Measurements from ENCODE around the gene HBG2. TPM values are rescaled to one million over a fixed set of nuclear protein-coding genes. Genes with fewer than 3 reads are reported as not detected.

The HBG2 gene
- total and polyA plus RNA-seq, 2 donors from 2014 or later, result not detected

DNA sequence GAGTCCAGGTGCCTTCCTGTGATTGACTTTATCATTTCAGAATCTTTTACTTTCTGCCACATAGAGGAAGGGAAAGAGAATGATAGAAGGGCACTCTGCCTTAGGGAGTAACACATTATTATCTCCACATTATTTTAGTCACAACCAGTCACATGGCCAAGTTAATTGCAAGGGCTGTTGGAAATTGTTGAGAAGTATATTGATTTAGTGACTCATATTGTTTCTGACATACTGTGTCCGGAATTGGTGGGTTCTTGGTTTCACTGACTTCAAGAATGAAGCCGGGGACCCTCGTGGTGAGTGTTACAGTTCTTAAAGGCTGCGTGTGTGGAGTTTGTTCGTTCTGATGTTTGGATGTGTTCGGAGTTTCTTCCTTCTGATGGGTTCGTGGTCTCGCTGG is 38.4 kb upstream of the HBG2 start:
- DNase-seq, result no peak
- Histone ChIP-seq H3K27me3 (ENCODE audit: control insufficient read depth, insufficient read depth, low read length) (no peaks in the 10 kb centered on the region), H3K27ac (ENCODE audit: low read depth in 2 of 2, low read length in 2 of 2) (no peak overlapping the region), H3K9me3 (ENCODE audit: control insufficient read depth in 2 of 3, insufficient read depth in 1 of 3, low read length in 3 of 3) (no peaks in the 10 kb centered on the region), H3K4me3 (ENCODE audit: low read length in 3 of 3) (no peak overlapping the region), H3K4me1 (ENCODE audit: control insufficient read depth in 2 of 3, insufficient read depth in 2 of 3, low read depth in 1 of 3, low read length in 3 of 3) (no peaks in the 10 kb centered on the region), H3K36me3 (ENCODE audit: control insufficient read depth in 2 of 3, insufficient read depth in 3 of 3, low read length in 3 of 3) (no peaks in the 10 kb centered on the region), H3K9ac (ENCODE audit: low read length in 3 of 3) (no peak overlapping the region)
- no peak for FAIRE-seq
- intact Hi-C loops (cut with DNase I), result no loop called here
- no peak for TF ChIP-seq CTCF (IDR thresholded peaks at IDR 0.05; ENCODE audit: borderline replicate concordance, extremely low read depth, insufficient read depth)

- H3K9ac ChIP-seq (ENCODE audit: low read length in 3 of 3), result no peak overlapping the region
- H3K4me3 ChIP-seq (ENCODE audit: low read length in 3 of 3), result no peak overlapping the region
- H3K36me3 ChIP-seq (ENCODE audit: control insufficient read depth in 2 of 3, insufficient read depth in 3 of 3, low read length in 3 of 3), result no peaks in the 10 kb centered on the region
- H3K4me1 ChIP-seq (ENCODE audit: control insufficient read depth in 2 of 3, insufficient read depth in 2 of 3, low read depth in 1 of 3, low read length in 3 of 3), result no peaks in the 10 kb centered on the region
- H3K27ac ChIP-seq (ENCODE audit: low read depth in 2 of 2, low read length in 2 of 2), result no peak overlapping the region
- no peaks in the 10 kb centered on the region for H3K9me3 ChIP-seq (ENCODE audit: control insufficient read depth in 2 of 3, insufficient read depth in 1 of 3, low read length in 3 of 3)
- intact Hi-C loops (cut with DNase I), result no loop called here
- no peak for FAIRE-seq
- H3K27me3 ChIP-seq (ENCODE audit: control insufficient read depth, insufficient read depth, low read length), result no peaks in the 10 kb centered on the region
- peak; percentile 38 for TF ChIP-seq CTCF (IDR thresholded peaks at IDR 0.05; ENCODE audit: borderline replicate concordance, extremely low read depth, insufficient read depth)
- DNase-seq, result peak in 2 of 5 donors; percentile 2 to 9
Observed at GRCh38 chr11:5291207-5291838, 36.7 kb upstream of the HBG2 start.

DNA sequence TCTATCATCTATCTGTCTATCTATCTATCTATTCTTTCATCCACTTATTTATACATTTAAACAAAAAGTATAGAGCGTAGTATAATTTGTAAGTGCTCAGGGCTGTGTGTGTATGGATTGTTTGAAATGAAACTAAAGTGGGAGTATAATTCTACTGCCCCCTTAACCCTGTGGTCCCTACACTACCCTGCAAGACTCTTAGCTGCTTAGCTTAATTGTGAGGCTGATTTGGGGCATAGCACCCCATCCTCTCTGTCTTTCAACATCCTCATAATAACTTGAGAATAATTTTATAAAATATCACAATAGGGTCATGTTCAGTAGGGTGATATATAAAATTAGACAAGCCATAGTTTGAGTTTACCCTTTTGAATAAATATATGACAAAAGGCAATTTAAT is 35.5 kb upstream of the HBG2 start:
- H3K36me3 ChIP-seq (ENCODE audit: control insufficient read depth in 2 of 3, insufficient read depth in 3 of 3, low read length in 3 of 3), result no peaks in the 10 kb centered on the region
- H3K9ac ChIP-seq (ENCODE audit: low read length in 3 of 3), result no peak overlapping the region
- H3K4me1 ChIP-seq (ENCODE audit: control insufficient read depth in 2 of 3, insufficient read depth in 2 of 3, low read depth in 1 of 3, low read length in 3 of 3), result no peaks in the 10 kb centered on the region
- no peak for TF ChIP-seq CTCF (IDR thresholded peaks at IDR 0.05; ENCODE audit: borderline replicate concordance, extremely low read depth, insufficient read depth)
- no peaks in the 10 kb centered on the region for H3K9me3 ChIP-seq (ENCODE audit: control insufficient read depth in 2 of 3, insufficient read depth in 1 of 3, low read length in 3 of 3)
- DNase-seq (no peak), FAIRE-seq (no peak)
- H3K27ac ChIP-seq (ENCODE audit: low read depth in 2 of 2, low read length in 2 of 2), result no peak overlapping the region
- H3K4me3 ChIP-seq (ENCODE audit: low read length in 3 of 3), result no peak overlapping the region
- intact Hi-C loops (cut with DNase I), result no loop called here
- H3K27me3 ChIP-seq (ENCODE audit: control insufficient read depth, insufficient read depth, low read length), result no peaks in the 10 kb centered on the region

DNA sequence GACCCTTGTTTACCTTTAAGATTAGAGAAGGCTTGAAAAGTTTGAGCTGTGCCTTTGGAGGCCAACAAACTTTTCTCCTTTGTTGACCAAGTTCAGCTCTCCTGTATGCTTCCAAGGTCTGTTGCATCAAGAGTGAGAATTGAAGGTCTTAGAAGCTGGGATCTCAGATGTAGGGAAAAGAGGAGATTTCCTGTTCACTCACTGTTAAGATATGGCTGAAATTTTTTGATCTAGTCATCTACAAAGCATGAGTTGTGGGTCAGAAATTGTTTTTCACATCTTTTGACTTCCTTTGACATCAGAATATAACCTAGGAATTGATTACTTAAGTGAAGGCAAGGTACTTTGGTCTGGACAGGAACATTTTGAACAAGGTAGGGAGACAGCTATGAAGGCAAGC is 35.1 kb upstream of the HBG2 start:
- Histone ChIP-seq H3K9me3 (ENCODE audit: control insufficient read depth in 2 of 3, insufficient read depth in 1 of 3, low read length in 3 of 3) (no peaks in the 10 kb centered on the region), H3K4me1 (ENCODE audit: control insufficient read depth in 2 of 3, insufficient read depth in 2 of 3, low read depth in 1 of 3, low read length in 3 of 3) (no peaks in the 10 kb centered on the region), H3K27ac (ENCODE audit: low read depth in 2 of 2, low read length in 2 of 2) (no peak overlapping the region), H3K27me3 (ENCODE audit: control insufficient read depth, insufficient read depth, low read length) (no peaks in the 10 kb centered on the region), H3K4me3 (ENCODE audit: low read length in 3 of 3) (no peak overlapping the region), H3K9ac (ENCODE audit: low read length in 3 of 3) (no peak overlapping the region), H3K36me3 (ENCODE audit: control insufficient read depth in 2 of 3, insufficient read depth in 3 of 3, low read length in 3 of 3) (no peaks in the 10 kb centered on the region)
- FAIRE-seq, result no peak
- intact Hi-C loops (cut with DNase I), result no loop called here
- no peak for DNase-seq
- no peak for TF ChIP-seq CTCF (IDR thresholded peaks at IDR 0.05; ENCODE audit: borderline replicate concordance, extremely low read depth, insufficient read depth)
